Mesenchymal stem cell (in vitro differentiated cells and primary cell): ENCODE results near the gene HNRNPUL1.

ENCODE experiments used
- DNase-seq: peaks from one replicate; pipeline ENCODE4 v3.0.0-alpha.2; 2013
- H2AFZ ChIP-seq: one replicate; pipeline ENCODE4 v1.6.1; 2013; ENCODE audit warnings: low read depth, mild to moderate bottlenecking, control low read depth, inconsistent platforms, low read length, moderate library complexity
- H2AK5ac ChIP-seq: 2 replicates; pipeline ENCODE4 v1.6.1; 2013; ENCODE audit warnings: low read length, moderate library complexity, mild to moderate bottlenecking, inconsistent platforms; ENCODE audit not compliant: severe bottlenecking
- H2BK120ac ChIP-seq: one replicate; pipeline ENCODE4 v1.6.1; 2013; ENCODE audit warnings: low read depth, mild to moderate bottlenecking, inconsistent platforms, low read length, moderate library complexity
- H2BK12ac ChIP-seq, 2 experiments: one replicate each; pipeline ENCODE4 v1.6.1; 2013; ENCODE audit warnings: inconsistent platforms in 2 of 2, low read length in 2 of 2, mild to moderate bottlenecking in 2 of 2, moderate library complexity in 2 of 2, control low read depth in 1 of 2
- H2BK15ac ChIP-seq: one replicate; pipeline ENCODE4 v1.6.1; 2013; ENCODE audit warnings: mild to moderate bottlenecking, low read depth, inconsistent platforms; ENCODE audit not compliant: poor library complexity, severe bottlenecking
- H2BK5ac ChIP-seq: 2 replicates; pipeline ENCODE4 v1.6.1; 2013; ENCODE audit warnings: low read depth, mild to moderate bottlenecking, low read length, control low read depth, inconsistent platforms; ENCODE audit not compliant: poor library complexity, severe bottlenecking
- H3K14ac ChIP-seq, 2 experiments: one replicate each; pipeline ENCODE4 v1.6.1; 2013; ENCODE audit warnings: inconsistent platforms in 2 of 2, low read length in 2 of 2, control low read depth in 1 of 2, mild to moderate bottlenecking in 1 of 2, moderate library complexity in 1 of 2
- H3K18ac ChIP-seq, 2 experiments: one replicate each; pipeline ENCODE4 v1.6.1; 2013; ENCODE audit warnings: inconsistent platforms in 2 of 2, low read length in 2 of 2, control low read depth in 1 of 2, low read depth in 1 of 2, mild to moderate bottlenecking in 1 of 2
- H3K23ac ChIP-seq, 2 experiments: one replicate each; pipeline ENCODE4 v1.6.1; 2013; ENCODE audit warnings: inconsistent platforms in 2 of 2, low read length in 2 of 2, mild to moderate bottlenecking in 2 of 2, moderate library complexity in 2 of 2, control low read depth in 1 of 2
- H3K27ac ChIP-seq: 2 replicates; pipeline ENCODE4 v1.5.1; 2013; ENCODE audit warnings: mild to moderate bottlenecking, moderate library complexity, low read length, control low read depth, inconsistent platforms; ENCODE audit not compliant: poor library complexity, severe bottlenecking
- H3K27me3 ChIP-seq, 2 experiments: 2 replicates each; pipeline versions ENCODE4 v1.6.1 to v1.7.0; 2013; ENCODE audit warnings: low read length in 2 of 2, mild to moderate bottlenecking in 2 of 2, moderate library complexity in 2 of 2, control low read depth in 1 of 2, inconsistent platforms in 1 of 2; ENCODE audit not compliant: control insufficient read depth in 1 of 2, insufficient read depth in 1 of 2
- H3K36me3 ChIP-seq, 2 experiments: 2 replicates each; pipeline versions ENCODE4 v1.6.1 to v1.7.0; 2013; ENCODE audit warnings: low read length in 2 of 2, control low read depth in 1 of 2, inconsistent platforms in 1 of 2, low read depth in 1 of 2, mild to moderate bottlenecking in 1 of 2; ENCODE audit not compliant: insufficient read depth in 2 of 2, control insufficient read depth in 1 of 2
- H3K4ac ChIP-seq, 2 experiments: one replicate each; pipeline ENCODE4 v1.6.1; 2013; ENCODE audit warnings: inconsistent platforms in 2 of 2, low read length in 2 of 2, mild to moderate bottlenecking in 2 of 2, moderate library complexity in 2 of 2, control low read depth in 1 of 2, low read depth in 1 of 2
- H3K4me1 ChIP-seq: 2 replicates; pipeline ENCODE4 v1.6.1; 2013; ENCODE audit warnings: low read depth, low read length, control low read depth; ENCODE audit not compliant: control insufficient read depth, insufficient read depth
- H3K4me2 ChIP-seq: 2 replicates; pipeline ENCODE4 v1.6.1; 2013; ENCODE audit warnings: low read length, mild to moderate bottlenecking, inconsistent platforms; ENCODE audit not compliant: poor library complexity, severe bottlenecking
- H3K4me3 ChIP-seq, 2 experiments: 2 replicates each; pipeline versions ENCODE4 v1.5.1 to v1.7.0; 2013; ENCODE audit warnings: low read length in 2 of 2, mild to moderate bottlenecking in 2 of 2, control low read depth in 1 of 2, low read depth in 1 of 2; ENCODE audit not compliant: insufficient read depth in 1 of 2
- H3K79me1 ChIP-seq: replicated peaks from 2 replicates; pipeline ENCODE4 v1.6.1; 2013; ENCODE audit warnings: mild to moderate bottlenecking, control low read depth, low read length, inconsistent platforms; ENCODE audit not compliant: poor library complexity, severe bottlenecking
- H3K9ac ChIP-seq: 2 replicates; pipeline ENCODE4 v1.7.0; 2013; ENCODE audit warnings: mild to moderate bottlenecking, low read length, moderate library complexity
- H3K9me3 ChIP-seq: 2 replicates; pipeline ENCODE4 v1.7.0; 2013; ENCODE audit warnings: mild to moderate bottlenecking, low read length; ENCODE audit not compliant: control insufficient read depth
- H4K8ac ChIP-seq: one replicate; pipeline ENCODE4 v1.6.1; 2013; ENCODE audit warnings: inconsistent platforms, mild to moderate bottlenecking, low read length, moderate library complexity
- H4K91ac ChIP-seq: one replicate; pipeline ENCODE4 v1.6.1; 2013; ENCODE audit warnings: mild to moderate bottlenecking, low read length, inconsistent platforms
- WGBS: methylation state at CpG from one replicate; pipeline ENCODE4 v1.1.7; 2013; ENCODE audit warnings: mixed read lengths; 5-methylcytosine and 5-hydroxymethylcytosine counted together

HNRNPUL1 gene

DNA sequence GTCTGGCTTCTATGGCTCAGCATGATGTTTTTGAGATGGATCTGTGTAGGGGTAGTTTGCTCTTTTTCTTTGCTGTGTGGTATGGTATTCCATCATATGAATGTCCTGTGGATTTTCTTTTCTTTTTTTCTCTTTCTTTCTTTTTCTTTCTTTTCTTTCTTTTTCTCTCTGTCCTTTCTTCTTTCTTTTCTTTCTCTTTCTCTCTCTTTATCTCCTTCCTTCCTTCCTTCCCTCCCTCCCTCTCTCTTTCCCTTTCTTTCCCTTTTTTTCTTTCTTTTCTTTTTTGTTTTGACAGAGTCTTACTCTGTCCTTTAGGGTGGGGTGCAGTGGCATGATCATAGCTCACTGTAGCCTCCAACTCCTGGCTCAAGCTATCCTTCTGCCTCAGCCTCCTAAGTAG, 9.0 kb upstream of the HNRNPUL1 start:
- Histone ChIP-seq H2BK5ac (no peak overlapping the region), H3K36me3 (peaks cover 87 to 95% of the 10 kb centered on the region in 2 experiments), H3K4me1 (peaks cover 6% of the 10 kb centered on the region), H3K14ac (no peak overlapping the region), H2BK12ac (no peak overlapping the region), H3K4me3 (no peak overlapping the region), H2BK120ac (no peak overlapping the region), H3K4ac (no peak overlapping the region), H3K79me1 (peaks cover 32% of the 10 kb centered on the region), H3K9ac (no peak overlapping the region), H2BK15ac (no peak overlapping the region), H3K27ac (no peak overlapping the region), H3K18ac (no peak overlapping the region), H3K27me3 (no peaks in the 10 kb centered on the region), H4K8ac (no peak overlapping the region), H2AK5ac (no peak overlapping the region), H2AFZ (no peak overlapping the region), H3K9me3 (no peaks in the 10 kb centered on the region), H4K91ac (no peak overlapping the region), H3K23ac (no peak overlapping the region), H3K4me2 (no peak overlapping the region)
- no peak for DNase-seq

DNA sequence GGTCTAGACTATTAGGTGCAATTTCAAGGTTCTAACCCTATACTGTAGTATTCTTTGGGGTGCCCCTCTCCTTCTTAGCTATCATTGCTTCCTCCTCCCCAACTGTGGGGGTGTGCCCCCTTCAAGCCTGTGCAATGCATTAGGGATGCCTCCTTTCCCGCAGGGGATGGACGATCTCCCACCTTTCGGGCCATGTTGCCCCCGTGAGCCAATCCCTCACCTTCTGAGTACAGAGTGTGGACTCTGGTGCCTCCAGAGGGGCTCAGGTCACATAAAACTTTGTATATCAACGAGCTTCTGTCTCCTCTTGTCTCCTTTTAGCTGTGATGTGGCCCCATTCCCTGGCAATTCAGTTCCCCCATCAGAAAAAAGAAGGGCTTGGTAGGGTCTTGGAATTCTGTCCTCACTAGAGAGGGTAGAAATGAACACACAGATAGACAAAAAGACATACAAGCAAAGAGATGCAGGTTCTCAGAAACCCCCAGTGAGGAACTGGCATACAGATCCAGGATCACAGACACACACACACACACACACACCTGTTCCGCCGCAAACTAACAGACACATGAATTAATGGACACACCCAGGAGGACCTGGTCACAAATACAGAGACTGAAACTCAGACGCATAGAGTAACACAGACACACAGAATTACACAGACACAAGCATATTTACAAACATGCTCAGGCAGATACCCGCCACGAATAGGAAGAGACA, 2.5 kb upstream of the HNRNPUL1 start:
- H4K8ac ChIP-seq, result peak overlapping the region; percentile 19
- no peak overlapping the region for H2AFZ ChIP-seq
- H3K18ac ChIP-seq, result peak overlapping the region; percentile 55 to 83
- no peak overlapping the region for H2BK5ac ChIP-seq
- peak overlapping the region; percentile 79 for H3K27ac ChIP-seq
- 71% methylated on average over 9 of the region's 10 CpGs for WGBS
- no peak overlapping the region for H3K23ac ChIP-seq
- peak overlapping the region in 1 of 2 experiments; percentile 68 for H3K14ac ChIP-seq
- peak overlapping the region; percentile 55 for H3K4me2 ChIP-seq
- peaks cover 37 to 50% of the 10 kb centered on the region in 2 experiments for H3K36me3 ChIP-seq
- H2AK5ac ChIP-seq, result peak overlapping the region; percentile 42
- peak overlapping the region; percentile 99 for H3K9ac ChIP-seq
- peak overlapping the region; percentile 21 for H2BK120ac ChIP-seq
- no peak for DNase-seq
- H3K9me3 ChIP-seq, result no peaks in the 10 kb centered on the region
- H3K27me3 ChIP-seq, result no peaks in the 10 kb centered on the region
- peak overlapping the region; percentile 43 for H4K91ac ChIP-seq
- peak overlapping the region in 1 of 2 experiments; percentile 29 for H2BK12ac ChIP-seq
- peaks cover 7% of the 10 kb centered on the region for H3K4me1 ChIP-seq
- H2BK15ac ChIP-seq, result no peak overlapping the region
- H3K4me3 ChIP-seq, result peak overlapping the region in 1 of 2 experiments; percentile 92
- H3K79me1 ChIP-seq, result peaks cover 9% of the 10 kb centered on the region
- H3K4ac ChIP-seq, result peak overlapping the region in 1 of 2 experiments; percentile 77

DNA sequence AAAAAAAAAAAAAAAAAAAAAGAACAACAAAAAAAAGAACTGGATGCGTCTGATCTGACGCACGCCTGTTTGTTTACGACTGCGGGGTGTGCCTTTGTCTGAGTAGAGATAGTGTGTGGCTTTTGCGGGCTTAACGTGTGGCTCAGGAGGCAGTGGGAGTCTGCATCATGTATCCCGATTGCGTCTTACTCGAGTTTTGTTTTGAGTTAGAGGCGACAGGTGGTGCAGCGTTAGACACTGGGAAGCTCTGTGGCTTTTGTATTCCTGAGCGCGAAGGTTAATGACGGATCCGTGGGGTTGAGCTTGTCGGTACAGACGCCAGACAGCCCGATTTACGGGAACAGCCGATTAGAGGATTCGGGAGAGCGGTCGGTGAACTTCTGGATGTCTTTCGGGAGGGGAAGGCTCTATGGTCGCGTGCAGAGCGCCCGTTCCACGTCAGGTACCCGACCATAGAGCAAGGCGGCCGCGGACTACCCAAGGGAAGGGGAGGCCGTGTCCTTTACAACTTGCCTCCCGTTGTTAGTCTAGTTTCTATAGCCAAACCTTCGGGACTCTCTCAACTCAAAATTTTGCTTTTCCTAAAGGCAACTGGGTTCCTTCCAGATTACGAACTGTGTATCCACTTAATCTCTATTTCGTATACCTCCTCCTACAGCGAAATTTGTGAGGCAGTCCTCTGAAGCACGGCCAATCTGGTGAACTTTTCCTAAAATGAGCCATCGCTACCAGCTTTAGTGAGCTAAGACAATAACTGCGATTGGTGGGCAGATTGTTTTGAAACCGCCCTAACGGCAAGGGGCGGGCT, 926 bp upstream of the HNRNPUL1 start:
- Histone ChIP-seq H3K79me1 (peaks cover 4% of the 10 kb centered on the region), H2BK120ac (peak overlapping the region; percentile 51), H2AK5ac (peak overlapping the region; percentile 5), H3K4me2 (peak overlapping the region; percentile 92), H3K4ac (peak overlapping the region; percentile 62 to 64), H4K91ac (peak overlapping the region; percentile 64), H3K27me3 (no peaks in the 10 kb centered on the region), H2BK15ac (no peak overlapping the region), H3K36me3 (peaks cover 26 to 40% of the 10 kb centered on the region in 2 experiments), H3K9ac (peak overlapping the region; percentile 99), H3K23ac (no peak overlapping the region), H2BK5ac (peak overlapping the region; percentile 3), H3K4me3 (peak overlapping the region; percentile 59 to 92), H3K27ac (peak overlapping the region; percentile 82), H3K14ac (peak overlapping the region in 1 of 2 experiments; percentile 12), H4K8ac (peak overlapping the region; percentile 88), H3K9me3 (no peaks in the 10 kb centered on the region), H3K4me1 (peaks cover 11% of the 10 kb centered on the region), H3K18ac (peak overlapping the region; percentile 83 to 93), H2BK12ac (no peak overlapping the region), H2AFZ (no peak overlapping the region)
- peak; percentile 98 for DNase-seq
- WGBS, result under 1% methylated on average over 46 of the region's 46 CpGs
